Measurements from ENCODE around the gene TPRN.
A peak's percentile ranks its signal among the peaks of the same experiment; 100 is the strongest.

Gene TPRN

GRCh38 chr9:137213160-137214060 lies 12.9 kb upstream of the TPRN start:
- FAIRE-seq = no peak
- no peak for DNase-seq (ENCODE audit: insufficient read length)
- TF ChIP-seq TAF1 (IDR thresholded peaks at IDR 0.05; ENCODE audit: borderline replicate concordance, low read depth, low read length) = no peak
- no peak for TF ChIP-seq POLR2A (IDR thresholded peaks at IDR 0.05; ENCODE audit: low read depth, low read length)
- TF ChIP-seq POLR2AphosphoS5 (IDR thresholded peaks at IDR 0.05; ENCODE audit: low read depth, low read length) = no peak

- FAIRE-seq = no peak
- TF ChIP-seq TAF1 (IDR thresholded peaks at IDR 0.05; ENCODE audit: borderline replicate concordance, low read depth, low read length) (no peak), POLR2AphosphoS5 (IDR thresholded peaks at IDR 0.05; ENCODE audit: low read depth, low read length) (no peak), POLR2A (IDR thresholded peaks at IDR 0.05; ENCODE audit: low read depth, low read length) (no peak)
- no peak for DNase-seq (ENCODE audit: insufficient read length)
Measured at GRCh38 chr9:137212520-137212919, 12.0 kb upstream of the TPRN start.

- FAIRE-seq = peak; percentile 17
- TF ChIP-seq POLR2AphosphoS5 (IDR thresholded peaks at IDR 0.05; ENCODE audit: low read depth, low read length) (no peak), POLR2A (IDR thresholded peaks at IDR 0.05; ENCODE audit: low read depth, low read length) (peak; percentile 15; the same call in 1 of the 2 replicates)
- DNase-seq (ENCODE audit: insufficient read length) = no peak
Measured at GRCh38 chr9:137211532-137211931, 11.0 kb upstream of the TPRN start.

GRCh38 chr9:137206602-137207001 lies 6.1 kb upstream of the TPRN start:
- DNase-seq (ENCODE audit: insufficient read length) = no peak
- no peak for FAIRE-seq
- no peak for TF ChIP-seq TAF1 (IDR thresholded peaks at IDR 0.05; ENCODE audit: borderline replicate concordance, low read depth, low read length)
- no peak for TF ChIP-seq POLR2AphosphoS5 (IDR thresholded peaks at IDR 0.05; ENCODE audit: low read depth, low read length)
- no peak; the same call in 1 of the 2 replicates for TF ChIP-seq POLR2A (IDR thresholded peaks at IDR 0.05; ENCODE audit: low read depth, low read length)

- FAIRE-seq = peak; percentile 97
- peak; percentile 78 for TF ChIP-seq POLR2AphosphoS5 (IDR thresholded peaks at IDR 0.05; ENCODE audit: low read depth, low read length)
- TF ChIP-seq TAF1 (IDR thresholded peaks at IDR 0.05; ENCODE audit: borderline replicate concordance, low read depth, low read length) = peak; percentile 78; the same call in 1 of the 2 replicates
- peak; percentile 88 for TF ChIP-seq POLR2A (IDR thresholded peaks at IDR 0.05; ENCODE audit: low read depth, low read length)
- peak; percentile 100 for DNase-seq (ENCODE audit: insufficient read length)
Measured at GRCh38 chr9:137205126-137206069, 4.9 kb upstream of the TPRN start, which contains the start of the genes NDOR1 and TMEM203. Gene NDOR1, plus strand, starts transcription at chr9:137205700. Its CDS starts 78 bp downstream, at chr9:137205778. Gene TMEM203, minus strand, starts transcription at chr9:137205648. Its CDS starts 234 bp downstream, at chr9:137205414.

GRCh38 chr9:137204731-137205125 lies 4.2 kb upstream of the TPRN start:
- TF ChIP-seq POLR2AphosphoS5 (IDR thresholded peaks at IDR 0.05; ENCODE audit: low read depth, low read length) = no peak
- TF ChIP-seq TAF1 (IDR thresholded peaks at IDR 0.05; ENCODE audit: borderline replicate concordance, low read depth, low read length) = no peak
- TF ChIP-seq POLR2A (IDR thresholded peaks at IDR 0.05; ENCODE audit: low read depth, low read length) = no peak
- DNase-seq (ENCODE audit: insufficient read length) = no peak
- no peak for FAIRE-seq

- no peak for FAIRE-seq
- no peak for DNase-seq (ENCODE audit: insufficient read length)
- no peak for TF ChIP-seq TAF1 (IDR thresholded peaks at IDR 0.05; ENCODE audit: borderline replicate concordance, low read depth, low read length)
Measured at GRCh38 chr9:137202966-137203365, 2.4 kb upstream of the TPRN start.

GRCh38 chr9:137201205-137201868 lies 796 bp upstream of the TPRN start:
- DNase-seq (ENCODE audit: insufficient read length) = no peak
- TF ChIP-seq TAF1 (IDR thresholded peaks at IDR 0.05; ENCODE audit: borderline replicate concordance, low read depth, low read length) = no peak
- no peak for FAIRE-seq

GRCh38 chr9:137199411-137200121 lies 975 bp downstream of the TPRN start:
- no peak for FAIRE-seq
- no peak for DNase-seq (ENCODE audit: insufficient read length)
- TF ChIP-seq POLR2AphosphoS5 (IDR thresholded peaks at IDR 0.05; ENCODE audit: low read depth, low read length) = no peak

- no peak for DNase-seq (ENCODE audit: insufficient read length)
- no peak for FAIRE-seq
- TF ChIP-seq POLR2A (IDR thresholded peaks at IDR 0.05; ENCODE audit: low read depth, low read length) (no peak), POLR2AphosphoS5 (IDR thresholded peaks at IDR 0.05; ENCODE audit: low read depth, low read length) (no peak), TAF1 (IDR thresholded peaks at IDR 0.05; ENCODE audit: borderline replicate concordance, low read depth, low read length) (no peak)
Measured at GRCh38 chr9:137198902-137199283, 1.6 kb downstream of the TPRN start.

All from GM12892 (cell line).